B cell (primary cell): ENCODE results near the gene RAB6A. TPM values are rescaled to one million over a fixed set of nuclear protein-coding genes. Genes with fewer than 3 reads are reported as not detected.

Experiments used
- ATAC-seq: fragments of 200-7000 bp; cut with Tn5 transposase; one replicate; pipeline ENCODE4 v1.10.0; 2021; ENCODE audit warnings: low read depth, mild to moderate bottlenecking, moderate number of reproducible peaks, moderate library complexity
- CTCF ChIA-PET: fragments of 350-600 bp; sonication (Branson Sonifier 250); formaldehyde crosslinking; loops from one replicate; lab custom pipeline; 2021; ENCODE audit warnings: antibody characterized with exemption, inconsistent platforms; lab: Charles Lee
- POLR2A ChIA-PET: fragments of 350-600 bp; sonication (Branson Sonifier 250); formaldehyde crosslinking; loops from one replicate; lab custom pipeline; 2021; ENCODE audit warnings: antibody characterized with exemption; lab: Charles Lee
- DNase-seq: peaks from one replicate; pipeline ENCODE4 v3.0.0; 2013
- H2AFZ ChIP-seq: 2 replicates; pipeline ENCODE4 v1.6.1; 2012; ENCODE audit warnings: mild to moderate bottlenecking, low read depth, low read length; ENCODE audit not compliant: insufficient read depth, poor library complexity, severe bottlenecking
- H3K27ac ChIP-seq, 2 donors: 1 replicate in 1 of 2; 2 replicates in 1 of 2; pipeline ENCODE4 v1.5.1; 2012 to 2013; ENCODE audit warnings: low read length in 2 of 2, mild to moderate bottlenecking in 2 of 2, moderate library complexity in 1 of 2
- H3K27me3 ChIP-seq, 4 experiments: fragments of 200-600 bp in 1 of 4; sonication (generic) in 1 of 4; replicated peaks in 1 of 4; 1 replicate in 2 of 4; 2 replicates in 2 of 4; pipeline versions ENCODE4 v1.6.1 to v1.7.0; 2013 to 2016; ENCODE audit warnings: low read length in 3 of 4, mild to moderate bottlenecking in 2 of 4, mixed read lengths in 1 of 4, moderate library complexity in 1 of 4; ENCODE audit not compliant: insufficient read depth in 4 of 4, control insufficient read depth in 3 of 4; ENCODE audit errors: control extremely low read depth in 1 of 4
- H3K36me3 ChIP-seq, 2 experiments: replicated peaks in 1 of 2; 1 replicate in 1 of 2; 2 replicates in 1 of 2; pipeline versions ENCODE4 v1.6.1 to v1.7.1; 2013; ENCODE audit warnings: low read length in 1 of 2; ENCODE audit not compliant: insufficient read depth in 2 of 2, control insufficient read depth in 1 of 2; ENCODE audit errors: control extremely low read depth in 1 of 2, extremely low read depth in 1 of 2
- H3K4me1 ChIP-seq, 2 donors: fragments of 200-600 bp in 1 of 2; sonication (generic) in 1 of 2; 1 replicate in 1 of 2; 2 replicates in 1 of 2; pipeline versions ENCODE4 v1.5.1 to v1.6.1; 2013 to 2017; ENCODE audit warnings: low read length in 2 of 2; ENCODE audit not compliant: control insufficient read depth in 2 of 2, insufficient read depth in 2 of 2
- H3K4me2 ChIP-seq: replicated peaks from 2 replicates; pipeline ENCODE3; 2012; ENCODE audit warnings: mild to moderate bottlenecking, low read depth, low read length; ENCODE audit not compliant: poor library complexity, severe bottlenecking
- H3K4me3 ChIP-seq, 5 experiments: fragments of 200-600 bp in 1 of 5; sonication (generic) in 1 of 5; 1 replicate in 3 of 5; 2 replicates in 2 of 5; pipeline versions ENCODE4 v1.5.1 to v1.7.0; 2011 to 2016; ENCODE audit warnings: low read length in 4 of 5, mild to moderate bottlenecking in 4 of 5, low read depth in 2 of 5, control low read depth in 1 of 5, moderate library complexity in 1 of 5; ENCODE audit not compliant: insufficient read depth in 1 of 5; ENCODE audit errors: control extremely low read depth in 1 of 5, extremely low read depth in 1 of 5
- H3K79me2 ChIP-seq: fragments of 200-600 bp; sonication (generic); one replicate; pipeline ENCODE4 v1.6.0; 2016; ENCODE audit warnings: low read length; ENCODE audit not compliant: control insufficient read depth, insufficient read depth
- H3K9ac ChIP-seq: fragments of 200-600 bp; sonication (generic); 2 replicates; pipeline ENCODE4 v1.6.1; 2017; ENCODE audit warnings: mild to moderate bottlenecking, low read length, moderate library complexity
- H3K9me3 ChIP-seq, 3 donors: one replicate each; pipeline versions ENCODE4 v1.6.1 to v1.7.1; 2013; ENCODE audit warnings: low read length in 2 of 3; ENCODE audit not compliant: control insufficient read depth in 2 of 3, insufficient read depth in 1 of 3; ENCODE audit errors: control extremely low read depth in 1 of 3
- H4K20me1 ChIP-seq: 2 replicates; pipeline ENCODE4 v1.6.0; 2012; ENCODE audit warnings: mild to moderate bottlenecking, low read length; ENCODE audit not compliant: insufficient read depth, control insufficient read depth, poor library complexity, severe bottlenecking
- H3K27ac Mint-ChIP-seq: one replicate; pipeline ENCODE4 v1.8.0; 2021; ENCODE audit warnings: mixed read lengths
- H3K27me3 Mint-ChIP-seq: one replicate; pipeline ENCODE4 v1.8.0; 2021; ENCODE audit warnings: mixed read lengths
- H3K4me1 Mint-ChIP-seq: one replicate; pipeline ENCODE4 v1.8.0; 2021; ENCODE audit warnings: mixed read lengths
- H3K4me3 Mint-ChIP-seq: one replicate; pipeline ENCODE4 v1.8.0; 2021; ENCODE audit warnings: mixed read lengths
- H3K9me3 Mint-ChIP-seq: one replicate; pipeline ENCODE4 v1.8.0; 2022; ENCODE audit warnings: mixed read lengths; ENCODE audit not compliant: insufficient read depth
- EZH2 ChIP-seq: IDR thresholded peaks from 2 replicates; pipeline ENCODE4 v1.6.1; 2012; ENCODE audit warnings: borderline replicate concordance, low read depth, mild to moderate bottlenecking, moderate library complexity, low read length; ENCODE audit not compliant: insufficient read depth, poor library complexity, severe bottlenecking
- WGBS: methylation state at CpG from one replicate; pipeline ENCODE4 v1.1.5; 2013; ENCODE audit warnings: missing lambda C conversion rate; ENCODE audit not compliant: insufficient coverage; 5-methylcytosine and 5-hydroxymethylcytosine counted together
- intact Hi-C: fragments of 100-400 bp; cut with micrococcal nuclease; formaldehyde crosslinking; loops from one replicate; pipeline ENCODE4 v1.10.0; 2022
- polyA plus RNA-seq: library from polyadenylated mRNA; depleted of rRNA; stranded (reverse); fragments of >200 nt; gene quantifications from 2 replicates; pipeline ENCODE4 v1.2.3, GENCODE V29; 2012
- total RNA-seq, 2 donors: library from RNA; stranded (reverse); fragments of 120-200 nt in 1 of 2; gene quantifications; 1 replicate in 1 of 2; 2 replicates in 1 of 2; pipeline versions ENCODE4 v1.2.3 to v1.2.4, GENCODE V29; 2013 to 2022
- TF ChIP-seq, protein P1 (sequence below): fragments of 200-600 bp; IDR thresholded peaks from one replicate; pipeline ENCODE4 v1.8.0; 2022; ENCODE audit warnings: antibody characterized with exemption, mild to moderate bottlenecking

The RAB6A gene
- total and polyA plus RNA-seq, 2 donors (not counting 1 experiment from before 2014, with no cell fraction given), result 17.2 to 70.5 TPM

GRCh38 chr11:73726825-73727224 is 34.0 kb downstream of the RAB6A start:
- WGBS, result 100% methylated on average over 2 of the region's 2 CpGs
- DNase-seq, result no peak
- ChIA-PET CTCF (interaction anchor here (0.9 kb wide), 1 partner anchor 101 kb away, joined by 3 read pairs; no protein-coding TSS in a partner anchor), POLR2A (no interaction called here)
- no peak overlapping the region for H3K4me3 ChIP-seq
- no peak overlapping the region for H3K9ac ChIP-seq
- H4K20me1 ChIP-seq, result peaks cover 8% of the 10 kb centered on the region
- ATAC-seq, result no peak
- no peak overlapping the region for H3K4me2 ChIP-seq
- no peaks in the 10 kb centered on the region for H3K4me1 ChIP-seq
- no peaks in the 10 kb centered on the region for H3K27me3 ChIP-seq
- H3K4me3 Mint-ChIP-seq, result no peak overlapping the region
- no peaks in the 10 kb centered on the region for H3K27me3 Mint-ChIP-seq
- TF ChIP-seq EZH2, result no peak
- TF ChIP-seq, protein P1, sequence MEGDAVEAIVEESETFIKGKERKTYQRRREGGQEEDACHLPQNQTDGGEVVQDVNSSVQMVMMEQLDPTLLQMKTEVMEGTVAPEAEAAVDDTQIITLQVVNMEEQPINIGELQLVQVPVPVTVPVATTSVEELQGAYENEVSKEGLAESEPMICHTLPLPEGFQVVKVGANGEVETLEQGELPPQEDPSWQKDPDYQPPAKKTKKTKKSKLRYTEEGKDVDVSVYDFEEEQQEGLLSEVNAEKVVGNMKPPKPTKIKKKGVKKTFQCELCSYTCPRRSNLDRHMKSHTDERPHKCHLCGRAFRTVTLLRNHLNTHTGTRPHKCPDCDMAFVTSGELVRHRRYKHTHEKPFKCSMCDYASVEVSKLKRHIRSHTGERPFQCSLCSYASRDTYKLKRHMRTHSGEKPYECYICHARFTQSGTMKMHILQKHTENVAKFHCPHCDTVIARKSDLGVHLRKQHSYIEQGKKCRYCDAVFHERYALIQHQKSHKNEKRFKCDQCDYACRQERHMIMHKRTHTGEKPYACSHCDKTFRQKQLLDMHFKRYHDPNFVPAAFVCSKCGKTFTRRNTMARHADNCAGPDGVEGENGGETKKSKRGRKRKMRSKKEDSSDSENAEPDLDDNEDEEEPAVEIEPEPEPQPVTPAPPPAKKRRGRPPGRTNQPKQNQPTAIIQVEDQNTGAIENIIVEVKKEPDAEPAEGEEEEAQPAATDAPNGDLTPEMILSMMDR, result no peak
- H2AFZ ChIP-seq, result no peak overlapping the region
- no peak overlapping the region for H3K27ac Mint-ChIP-seq
- H3K9me3 ChIP-seq, result peaks cover 0 to 7% (median 0%) of the 10 kb centered on the region in 3 donors
- H3K4me1 Mint-ChIP-seq, result peaks cover 4% of the 10 kb centered on the region
- peaks cover 32% of the 10 kb centered on the region for H3K79me2 ChIP-seq
- H3K27ac ChIP-seq, result no peak overlapping the region
- H3K9me3 Mint-ChIP-seq, result no peaks in the 10 kb centered on the region
- intact Hi-C loops, result no loop called here
- peaks cover 4% of the 10 kb centered on the region in 2 experiments for H3K36me3 ChIP-seq

- intact Hi-C loops, result no loop called here
- no peak overlapping the region for H3K4me2 ChIP-seq
- no peak overlapping the region for H3K4me3 ChIP-seq
- H3K36me3 ChIP-seq, result peaks cover 5 to 14% of the 10 kb centered on the region in 2 experiments
- Mint-ChIP-seq H3K9me3 (no peaks in the 10 kb centered on the region), H3K4me3 (no peak overlapping the region), H3K27ac (no peak overlapping the region), H3K4me1 (peaks cover 4% of the 10 kb centered on the region), H3K27me3 (no peaks in the 10 kb centered on the region)
- H2AFZ ChIP-seq, result no peak overlapping the region
- H3K9ac ChIP-seq, result no peak overlapping the region
- no peaks in the 10 kb centered on the region for H3K4me1 ChIP-seq
- ChIA-PET POLR2A (no interaction called here), CTCF (no interaction called here)
- H3K27me3 ChIP-seq, result no peaks in the 10 kb centered on the region
- H3K79me2 ChIP-seq, result peaks cover 3% of the 10 kb centered on the region
- H3K9me3 ChIP-seq, result peaks cover 0 to 1% (median 0%) of the 10 kb centered on the region in 3 donors
- no peak for TF ChIP-seq EZH2
- TF ChIP-seq, protein P1, result no peak
- H3K27ac ChIP-seq, result peak overlapping the region in 1 of 2 donors; percentile 38
- 100% methylated on average over 2 of the region's 3 CpGs for WGBS
- DNase-seq, result no peak
- no peaks in the 10 kb centered on the region for H4K20me1 ChIP-seq
- ATAC-seq, result no peak
Observed at GRCh38 chr11:73717136-73717535, 43.7 kb downstream of the RAB6A start.
